LNCaP clone FGC (cell line): ENCODE data around the gene DDX59.
A peak's percentile ranks its signal among the peaks of the same experiment; 100 is the strongest.

Source experiments
- DNase-seq: peaks from one replicate; pipeline ENCODE4 v3.0.0-alpha.2; 2011; ENCODE audit warnings: low read depth
- H3K4me3 ChIP-seq: 2 replicates; pipeline ENCODE4 v1.5.1; 2011; ENCODE audit warnings: mild to moderate bottlenecking, low read depth, low read length, control low read depth
- CTCF ChIP-seq: IDR thresholded peaks from 2 replicates; pipeline ENCODE4 v1.5.1; 2012; ENCODE audit warnings: mild to moderate bottlenecking; ENCODE audit not compliant: control insufficient read depth, insufficient read depth; ENCODE audit errors: extremely low read depth

DDX59 gene

GRCh38 chr1:200673952-200674823 lies 4.5 kb upstream of the DDX59 start:
- no peak for DNase-seq
- H3K4me3 ChIP-seq = no peak overlapping the region
- TF ChIP-seq CTCF = no peak

GRCh38 chr1:200671235-200671786 lies 1.6 kb upstream of the DDX59 start:
- DNase-seq = no peak
- peak overlapping the region; percentile 60 for H3K4me3 ChIP-seq
- TF ChIP-seq CTCF = no peak

GRCh38 chr1:200670242-200671118 lies 773 bp upstream of the DDX59 start:
- peak; percentile 52 for DNase-seq

GRCh38 chr1:200668514-200669313 lies 993 bp downstream of the DDX59 start:
- peak overlapping the region; percentile 60 for H3K4me3 ChIP-seq
- no peak for TF ChIP-seq CTCF
- no peak for DNase-seq

More at GRCh38 chr1:200670242-200671118, 773 bp upstream of the DDX59 start:
- TF ChIP-seq CTCF = no peak
- peak overlapping the region; percentile 60 for H3K4me3 ChIP-seq

- H3K4me3 ChIP-seq = no peak overlapping the region
- no peak for DNase-seq
- no peak for TF ChIP-seq CTCF
Observed at GRCh38 chr1:200666309-200666708, 3.4 kb downstream of the DDX59 start.

- H3K4me3 ChIP-seq = no peak overlapping the region
- DNase-seq = no peak
- TF ChIP-seq CTCF = no peak
Observed at GRCh38 chr1:200665861-200666260, 3.8 kb downstream of the DDX59 start.
